Midbrain (tissue), 1 donor: ENCODE data around the gene PNPLA8.
"Not testable (repeated sequence)": the region's sequence is repeated elsewhere in the genome, so short reads cannot be mapped to it uniquely, and the experiment has no call there.

Experiments used
- DNase-seq: peaks from one replicate; lab custom pipeline; 2025; lab: John Stamatoyannopoulos, UW

Gene PNPLA8

GRCh38 chr7:108528183-108528712 is 2.3 kb upstream of the PNPLA8 start:
- DNase-seq: no peak

- DNase-seq: no peak
Measured at GRCh38 chr7:108526768-108527017, 758 bp upstream of the PNPLA8 start.

GRCh38 chr7:108525327-108525984 is 479 bp downstream of the PNPLA8 start:
- no peak for DNase-seq

- DNase-seq: no peak
Measured at GRCh38 chr7:108522780-108523179, 3.2 kb downstream of the PNPLA8 start.

- DNase-seq: no peak
Measured at GRCh38 chr7:108517951-108518350, 8.0 kb downstream of the PNPLA8 start.

- no peak for DNase-seq
Measured at GRCh38 chr7:108515630-108516029, 10.3 kb downstream of the PNPLA8 start.

GRCh38 chr7:108515013-108515412 is 10.9 kb downstream of the PNPLA8 start:
- DNase-seq: peak; percentile 20

- no peak for DNase-seq
Measured at GRCh38 chr7:108511939-108512338, 14.0 kb downstream of the PNPLA8 start.

GRCh38 chr7:108504576-108504975 is 21.4 kb downstream of the PNPLA8 start:
- not testable (repeated sequence) for DNase-seq

GRCh38 chr7:108503112-108504026 is 22.6 kb downstream of the PNPLA8 start:
- no peak for DNase-seq

- DNase-seq: no peak
Measured at GRCh38 chr7:108499566-108499965, 26.4 kb downstream of the PNPLA8 start.

GRCh38 chr7:108498481-108498880 is 27.5 kb downstream of the PNPLA8 start:
- DNase-seq: no peak

- DNase-seq: peak; percentile 63
Measured at GRCh38 chr7:108497082-108497725, 28.7 kb downstream of the PNPLA8 start.

GRCh38 chr7:108492742-108493141 is 33.2 kb downstream of the PNPLA8 start:
- no peak for DNase-seq

GRCh38 chr7:108488768-108489538 is 37.0 kb downstream of the PNPLA8 start:
- no peak for DNase-seq

- no peak for DNase-seq
Measured at GRCh38 chr7:108487646-108488045, 38.3 kb downstream of the PNPLA8 start.

- no peak for DNase-seq
Measured at GRCh38 chr7:108486291-108486966, 39.5 kb downstream of the PNPLA8 start.

- DNase-seq: no peak
Measured at GRCh38 chr7:108484137-108484536, 41.8 kb downstream of the PNPLA8 start.

- no peak for DNase-seq
Measured at GRCh38 chr7:108480311-108480710, 45.6 kb downstream of the PNPLA8 start.

- DNase-seq: no peak
Measured at GRCh38 chr7:108479751-108480150, 46.2 kb downstream of the PNPLA8 start.

GRCh38 chr7:108479118-108479517 is 46.8 kb downstream of the PNPLA8 start:
- DNase-seq: no peak
